Gastroesophageal sphincter (tissue), 4 donors: Measurements from ENCODE around the gene DCUN1D1. TPM values are rescaled to one million over a fixed set of nuclear protein-coding genes. Genes with fewer than 3 reads are reported as not detected.

Experiments
- ATAC-seq: fragments of 150-250 bp; one replicate; pipeline ENCODE4 v1.9.1; 2016; ENCODE audit warnings: mild to moderate bottlenecking, moderate library complexity
- H3K27ac ChIP-seq, 4 donors: fragments of 200-600 bp; sonication (generic) in 3 of 4; 1 replicate in 3 of 4; 2 replicates in 1 of 4; pipeline ENCODE4 v1.5.1; 2016 to 2019
- H3K27me3 ChIP-seq: fragments of 200-600 bp; sonication (generic); one replicate; pipeline ENCODE4 v1.5.1; 2019
- H3K36me3 ChIP-seq, 2 donors: fragments of 200-600 bp; sonication (generic); one replicate each; pipeline ENCODE4 v1.5.1; 2019; ENCODE audit warnings: control low read depth in 1 of 2
- H3K4me1 ChIP-seq, 3 donors: fragments of 200-600 bp; sonication (generic); 1 replicate in 2 of 3; 2 replicates in 1 of 3; pipeline ENCODE4 v1.5.1; 2016 to 2019; ENCODE audit warnings: control low read depth in 2 of 3
- H3K4me3 ChIP-seq, 2 donors: fragments of 200-600 bp; sonication (generic); one replicate each; pipeline ENCODE4 v1.5.1; 2019; ENCODE audit warnings: mild to moderate bottlenecking in 1 of 2, moderate library complexity in 1 of 2
- H3K9me3 ChIP-seq, 3 donors: fragments of 200-600 bp; sonication (generic); one replicate each; pipeline ENCODE4 v1.5.1; 2017 to 2019; ENCODE audit warnings: control low read depth in 2 of 3
- CTCF ChIP-seq, 4 experiments: fragments of 200-600 bp in 2 of 4; fragments of 450-650 bp in 2 of 4; sonication (generic) in 1 of 4; IDR thresholded peaks; one replicate each; pipeline ENCODE4 v1.5.1; 2017 to 2019; ENCODE audit warnings: antibody characterized with exemption in 4 of 4, mild to moderate bottlenecking in 2 of 4, moderate library complexity in 2 of 4
- EP300 ChIP-seq: sonication (generic); formaldehyde crosslinking; IDR thresholded peaks from one replicate; pipeline ENCODE4 v1.6.1; 2017; ENCODE audit warnings: antibody characterized with exemption, mild to moderate bottlenecking
- POLR2A ChIP-seq, 2 donors: fragments of 450-650 bp; IDR thresholded peaks; one replicate each; pipeline ENCODE4 v1.6.1; 2017; ENCODE audit warnings: antibody characterized with exemption in 2 of 2, mild to moderate bottlenecking in 2 of 2, moderate library complexity in 1 of 2
- POLR2AphosphoS5 ChIP-seq: sonication (generic); formaldehyde crosslinking; IDR thresholded peaks from one replicate; pipeline ENCODE4 v1.6.1; 2017; ENCODE audit warnings: antibody characterized with exemption
- WGBS, 2 donors: methylation state at CpG; one replicate each; pipeline ENCODE4 v1.1.5; 2018; ENCODE audit warnings: low coverage in 1 of 2; 5-methylcytosine and 5-hydroxymethylcytosine counted together
- total RNA-seq, 4 donors: library from RNA; depleted of rRNA; stranded (reverse); fragments of >200 nt; gene quantifications; one replicate each; pipeline ENCODE4 v1.1.0, GENCODE V29; 2016

DCUN1D1 gene
- total RNA-seq, 4 donors from 2014 or later = 35.6 to 48.3 (median 42.8) TPM

- no peak for ATAC-seq
- Histone ChIP-seq H3K27ac (no peak overlapping the region), H3K9me3 (no peaks in the 10 kb centered on the region), H3K36me3 (peaks cover 0 to 13% of the 10 kb centered on the region in 2 donors), H3K4me1 (peaks cover 0 to 67% (median 0%) of the 10 kb centered on the region in 3 donors), H3K27me3 (no peaks in the 10 kb centered on the region), H3K4me3 (no peak overlapping the region)
- WGBS, 2 donors = 88 to 100% methylated on average over 1 of the region's 1 CpG
- TF ChIP-seq POLR2A (IDR thresholded peaks at IDR 0.05) = no peak
- no peak for TF ChIP-seq POLR2AphosphoS5
- no peak for TF ChIP-seq EP300
- TF ChIP-seq CTCF (IDR thresholded peaks at IDR 0.05) = no peak
Measured at GRCh38 chr3:182964179-182964578, 16.2 kb downstream of the DCUN1D1 start.

DNA sequence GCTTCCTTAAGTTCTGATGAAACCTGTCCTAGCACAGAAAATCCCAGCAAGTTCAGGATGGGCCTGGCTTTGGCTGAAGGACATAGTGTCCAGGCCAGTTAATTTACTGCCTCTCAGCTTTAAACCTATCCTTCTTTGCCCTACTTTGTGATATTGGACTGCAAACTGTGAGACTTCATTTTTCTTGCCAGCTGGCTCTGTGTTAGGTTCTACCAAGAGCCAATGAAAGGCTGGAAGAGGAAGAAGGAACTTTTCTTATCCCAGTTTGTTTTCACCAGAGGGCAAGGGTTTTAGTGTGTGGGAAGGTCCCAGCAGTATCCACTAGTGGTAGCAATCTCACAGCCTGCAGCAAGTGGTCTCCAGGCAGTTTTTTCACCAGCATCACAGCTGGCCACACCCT is 18.2 kb downstream of the DCUN1D1 start:
- no peak overlapping the region for H3K4me3 ChIP-seq
- H3K9me3 ChIP-seq = no peaks in the 10 kb centered on the region
- H3K4me1 ChIP-seq = peaks cover 0 to 48% (median 0%) of the 10 kb centered on the region in 3 donors
- peak overlapping the region in 3 of 4 donors; percentile 35 to 76 (median 70) for H3K27ac ChIP-seq
- no peaks in the 10 kb centered on the region for H3K27me3 ChIP-seq
- peak; percentile 74 for TF ChIP-seq POLR2AphosphoS5
- no peak for TF ChIP-seq POLR2A (IDR thresholded peaks at IDR 0.05)
- peak in 1 of 4 experiments; percentile 17 for TF ChIP-seq CTCF (IDR thresholded peaks at IDR 0.05)
- peaks cover 0 to 20% of the 10 kb centered on the region in 2 donors for H3K36me3 ChIP-seq
- peak; percentile 87 for ATAC-seq

DNA sequence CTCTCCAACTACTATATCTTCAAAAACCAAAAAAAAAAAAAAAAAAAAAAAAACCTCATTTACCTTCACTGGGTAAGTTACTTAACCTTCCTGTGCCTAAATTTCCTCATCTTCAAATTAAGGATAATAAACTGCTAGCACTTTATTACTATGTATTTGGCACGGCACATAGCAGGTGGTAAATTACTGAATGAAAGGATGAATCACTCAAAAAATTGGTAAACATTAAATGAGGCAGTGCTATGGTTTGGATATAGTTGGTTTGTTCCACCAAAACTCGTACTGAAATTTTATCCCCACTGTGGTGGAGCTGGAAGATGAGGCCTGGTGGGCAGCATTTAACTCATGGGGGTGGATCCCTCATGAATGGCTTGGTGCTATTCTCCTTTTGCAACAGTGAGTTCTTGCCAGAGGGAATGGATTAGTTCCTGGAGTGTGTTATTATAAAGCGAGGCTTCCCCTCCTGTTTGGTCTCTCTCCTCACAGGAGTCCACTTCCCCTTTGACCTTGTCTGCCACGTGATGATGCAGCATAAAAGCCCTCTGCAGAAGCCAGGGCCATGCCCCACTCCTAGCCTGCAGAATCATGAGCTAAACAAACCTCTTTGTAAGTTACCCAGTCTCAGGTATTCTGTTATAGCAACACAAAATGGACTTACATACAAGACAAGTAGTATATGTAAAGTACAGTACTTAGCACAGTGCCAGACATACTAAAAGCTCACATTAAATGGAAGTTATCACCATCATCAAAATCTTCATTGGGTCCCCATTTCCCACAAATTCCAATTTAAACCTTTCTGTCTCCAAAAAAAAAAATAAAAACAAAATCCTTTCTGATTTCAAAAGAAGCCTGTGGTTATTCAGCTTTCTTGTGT is 20.6 kb downstream of the DCUN1D1 start:
- WGBS, 2 donors = 60 to 67% methylated on average over 4 of the region's 4 CpGs
- TF ChIP-seq EP300 (no peak), POLR2A (IDR thresholded peaks at IDR 0.05) (no peak), POLR2AphosphoS5 (no peak), CTCF (IDR thresholded peaks at IDR 0.05) (no peak)
- no peak for ATAC-seq
- no peaks in the 10 kb centered on the region for H3K27me3 ChIP-seq
- H3K27ac ChIP-seq = peak overlapping the region in 1 of 4 donors; percentile 12
- peaks cover 0 to 40% (median 0%) of the 10 kb centered on the region in 3 donors for H3K4me1 ChIP-seq
- no peak overlapping the region for H3K4me3 ChIP-seq
- peaks cover 0 to 29% of the 10 kb centered on the region in 2 donors for H3K36me3 ChIP-seq
- no peaks in the 10 kb centered on the region for H3K9me3 ChIP-seq

DNA sequence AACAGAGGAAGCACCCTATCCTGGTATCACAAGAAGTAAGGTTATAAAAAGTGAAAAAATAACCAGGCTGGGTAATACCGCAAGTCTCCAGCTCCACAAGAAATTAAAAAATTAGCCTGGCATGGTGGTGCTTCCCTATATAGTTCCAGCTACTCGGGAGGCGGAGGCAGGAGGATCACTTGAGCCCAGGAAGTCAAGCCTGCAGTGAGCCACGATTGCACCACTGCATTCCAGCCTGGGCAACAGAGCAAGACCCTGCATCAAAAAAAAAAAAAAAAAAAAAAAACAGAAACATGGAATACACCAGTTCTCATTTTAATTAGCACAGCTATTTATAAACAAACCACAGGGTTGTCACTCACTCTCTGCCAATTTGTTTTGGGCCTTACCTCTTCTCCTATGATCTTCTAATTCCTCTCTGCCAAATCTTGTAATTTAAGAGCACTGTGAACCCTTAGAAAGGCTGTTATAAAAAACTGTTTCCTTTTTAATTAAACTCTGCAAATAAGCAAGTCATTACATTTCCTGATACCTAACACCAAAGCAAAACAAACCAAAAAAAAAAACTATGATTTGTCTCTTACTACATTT is 22.6 kb downstream of the DCUN1D1 start:
- TF ChIP-seq POLR2AphosphoS5 = no peak
- no peak for TF ChIP-seq POLR2A (IDR thresholded peaks at IDR 0.05)
- TF ChIP-seq EP300 = no peak
- no peak for TF ChIP-seq CTCF (IDR thresholded peaks at IDR 0.05)
- WGBS, 2 donors = 73% methylated on average over 4 of the region's 4 CpGs; no CpG with 5 or more reads in 1 of the 2 donors
- Histone ChIP-seq H3K4me3 (no peak overlapping the region), H3K27ac (no peak overlapping the region), H3K27me3 (no peaks in the 10 kb centered on the region), H3K36me3 (peaks cover 0 to 34% of the 10 kb centered on the region in 2 donors), H3K4me1 (peaks cover 0 to 36% (median 0%) of the 10 kb centered on the region in 3 donors), H3K9me3 (no peaks in the 10 kb centered on the region)
- no peak for ATAC-seq
